Cardiac muscle cell (in vitro differentiated cells and primary cell): ENCODE data around the gene AMOTL1. TPM values are rescaled to one million over a fixed set of nuclear protein-coding genes. Genes with fewer than 3 reads are reported as not detected.
A peak's percentile ranks its signal among the peaks of the same experiment; 100 is the strongest.
"Not testable (repeated sequence)": the region's sequence is repeated elsewhere in the genome, so short reads cannot be mapped to it uniquely, and the experiment has no call there.

ENCODE experiments used
- DNase-seq, 2 donors: peaks; one replicate each; pipeline versions ENCODE4 v3.0.0 to v3.0.0-alpha.2; 2010 to 2017; ENCODE audit warnings: low read depth in 1 of 2, low spot score in 1 of 2
- H3K27ac ChIP-seq: fragments of 200-600 bp; sonication (generic); 2 replicates; pipeline ENCODE4 v1.5.1; 2016
- H3K27me3 ChIP-seq: fragments of 200-600 bp; sonication (generic); 2 replicates; pipeline ENCODE4 v1.6.0; 2016; ENCODE audit warnings: control low read depth
- H3K36me3 ChIP-seq: fragments of 200-600 bp; sonication (generic); 2 replicates; pipeline ENCODE4 v1.5.1; 2016; ENCODE audit warnings: control low read depth
- H3K4me1 ChIP-seq: fragments of 200-600 bp; sonication (generic); 2 replicates; pipeline ENCODE4 v1.8.1; 2017; ENCODE audit warnings: low read depth, mild to moderate bottlenecking, mixed run types
- H3K4me3 ChIP-seq: fragments of 200-600 bp; sonication (generic); 2 replicates; pipeline ENCODE4 v1.5.1; 2016; ENCODE audit warnings: mild to moderate bottlenecking
- H3K9me3 ChIP-seq: fragments of 200-600 bp; sonication (generic); 2 replicates; pipeline ENCODE4 v1.5.1; 2017; ENCODE audit warnings: low read depth, mild to moderate bottlenecking, control low read depth
- polyA plus RNA-seq: library from polyadenylated mRNA; unstranded; fragments of >200 nt; fragmentation: Nextera tagmentation; extraction: Ambion mirVana; gene quantifications from 2 replicates; pipeline ENCODE4 v1.2.1, GENCODE V29; 2016
- total RNA-seq: library from RNA; depleted of rRNA; stranded (reverse); fragments of >200 nt; gene quantifications from 2 replicates; pipeline ENCODE4 v1.2.3, GENCODE V29; 2016
- TF ChIP-seq, protein P1 (sequence below): IDR thresholded peaks from 2 replicates; pipeline ENCODE4 v1.5.1; 2012; ENCODE audit warnings: low read depth, mild to moderate bottlenecking, low read length

Gene AMOTL1
- total and polyA plus RNA-seq, 2 experiments from 2014 or later, result 1.2 to 5.1 TPM

DNA sequence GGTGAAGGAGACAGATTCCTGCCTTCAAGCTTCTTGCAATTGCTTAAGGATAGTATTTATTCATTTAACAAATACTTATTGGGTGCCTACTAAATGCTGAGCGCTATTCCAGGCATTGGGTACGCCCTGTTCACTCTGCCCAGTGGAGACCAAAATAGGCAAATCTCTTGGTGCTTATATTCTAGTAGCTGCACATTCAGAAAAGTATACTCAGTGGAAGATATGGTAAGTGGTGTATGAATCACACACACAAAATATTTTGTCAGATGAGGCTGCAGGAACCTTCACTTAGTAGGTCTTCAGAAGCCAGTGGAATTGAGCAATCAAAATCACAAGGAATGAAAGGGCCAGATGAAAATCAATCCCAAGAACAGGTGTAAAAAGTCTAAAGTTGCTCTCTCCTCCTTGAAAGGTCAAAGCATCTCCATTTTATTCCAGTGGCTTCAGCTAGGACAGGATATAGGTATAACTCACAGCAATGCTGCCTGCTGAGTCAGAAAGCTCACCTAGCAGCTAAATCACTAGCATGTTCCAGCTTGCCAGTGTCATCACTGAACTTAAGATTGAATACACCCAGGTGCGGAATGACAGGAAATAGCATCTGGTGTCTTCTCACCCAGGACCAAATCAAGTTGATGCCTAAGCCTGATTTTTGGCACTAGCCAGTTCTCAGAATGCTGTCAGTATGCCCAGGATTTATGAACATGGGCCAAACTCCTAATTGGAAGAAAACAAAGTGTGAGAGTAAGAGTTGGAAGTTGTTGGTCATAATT is 83.9 kb downstream of the AMOTL1 start:
- peaks cover 11% of the 10 kb centered on the region for H3K4me1 ChIP-seq
- no peaks in the 10 kb centered on the region for H3K36me3 ChIP-seq
- H3K27me3 ChIP-seq, result peaks cover 46% of the 10 kb centered on the region
- H3K4me3 ChIP-seq, result no peak overlapping the region
- TF ChIP-seq, protein P1, sequence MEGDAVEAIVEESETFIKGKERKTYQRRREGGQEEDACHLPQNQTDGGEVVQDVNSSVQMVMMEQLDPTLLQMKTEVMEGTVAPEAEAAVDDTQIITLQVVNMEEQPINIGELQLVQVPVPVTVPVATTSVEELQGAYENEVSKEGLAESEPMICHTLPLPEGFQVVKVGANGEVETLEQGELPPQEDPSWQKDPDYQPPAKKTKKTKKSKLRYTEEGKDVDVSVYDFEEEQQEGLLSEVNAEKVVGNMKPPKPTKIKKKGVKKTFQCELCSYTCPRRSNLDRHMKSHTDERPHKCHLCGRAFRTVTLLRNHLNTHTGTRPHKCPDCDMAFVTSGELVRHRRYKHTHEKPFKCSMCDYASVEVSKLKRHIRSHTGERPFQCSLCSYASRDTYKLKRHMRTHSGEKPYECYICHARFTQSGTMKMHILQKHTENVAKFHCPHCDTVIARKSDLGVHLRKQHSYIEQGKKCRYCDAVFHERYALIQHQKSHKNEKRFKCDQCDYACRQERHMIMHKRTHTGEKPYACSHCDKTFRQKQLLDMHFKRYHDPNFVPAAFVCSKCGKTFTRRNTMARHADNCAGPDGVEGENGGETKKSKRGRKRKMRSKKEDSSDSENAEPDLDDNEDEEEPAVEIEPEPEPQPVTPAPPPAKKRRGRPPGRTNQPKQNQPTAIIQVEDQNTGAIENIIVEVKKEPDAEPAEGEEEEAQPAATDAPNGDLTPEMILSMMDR, result no peak
- no peak overlapping the region for H3K27ac ChIP-seq
- DNase-seq, result no peak
- H3K9me3 ChIP-seq, result no peaks in the 10 kb centered on the region

DNA sequence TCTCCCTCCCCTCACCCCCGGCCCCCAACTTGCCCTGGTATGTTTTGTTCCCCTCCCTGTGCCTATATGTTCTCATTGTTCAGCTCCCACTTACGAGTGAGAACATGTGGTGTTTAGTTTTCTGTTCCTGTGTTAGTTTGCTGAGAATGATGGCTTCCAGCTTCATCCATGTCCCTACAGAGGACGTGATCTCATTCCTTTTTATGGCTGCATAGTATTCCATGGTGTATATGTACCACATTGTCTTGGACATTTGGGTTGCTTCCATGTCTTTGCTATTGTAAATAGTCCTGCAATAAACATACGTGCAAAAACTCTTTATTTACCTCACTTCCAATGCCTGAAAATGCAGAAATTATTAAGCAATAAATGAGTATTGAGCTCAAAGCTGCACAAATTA is 85.1 kb downstream of the AMOTL1 start:
- H3K9me3 ChIP-seq, H3K36me3 ChIP-seq, H3K27ac ChIP-seq, DNase-seq, H3K4me3 ChIP-seq: not testable (repeated sequence)
- Histone ChIP-seq H3K27me3 (peaks cover 33% of the 10 kb centered on the region), H3K4me1 (peaks cover 11% of the 10 kb centered on the region)

DNA sequence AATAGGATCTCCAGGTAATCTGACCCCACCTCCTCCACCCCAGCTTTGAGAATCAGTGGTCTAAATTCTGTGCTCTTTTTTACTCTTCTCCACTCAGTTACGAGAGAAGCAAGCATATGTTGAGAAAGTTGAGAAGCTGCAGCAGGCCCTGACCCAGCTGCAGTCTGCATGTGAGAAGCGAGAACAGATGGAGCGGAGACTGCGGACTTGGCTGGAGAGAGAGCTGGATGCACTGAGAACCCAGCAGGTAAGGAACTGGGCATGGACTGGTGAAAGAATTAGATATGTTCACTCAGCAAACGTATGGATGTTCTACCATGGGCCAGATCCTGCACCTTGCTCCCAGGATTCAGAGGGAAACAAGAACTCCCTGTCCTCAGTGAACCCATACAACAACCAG is 85.7 kb downstream of the AMOTL1 start:
- Histone ChIP-seq H3K36me3 (no peaks in the 10 kb centered on the region), H3K4me1 (peaks cover 11% of the 10 kb centered on the region), H3K27me3 (peaks cover 28% of the 10 kb centered on the region), H3K9me3 (no peaks in the 10 kb centered on the region), H3K27ac (no peak overlapping the region), H3K4me3 (no peak overlapping the region)
- DNase-seq, result no peak
- TF ChIP-seq, protein P1, result no peak

DNA sequence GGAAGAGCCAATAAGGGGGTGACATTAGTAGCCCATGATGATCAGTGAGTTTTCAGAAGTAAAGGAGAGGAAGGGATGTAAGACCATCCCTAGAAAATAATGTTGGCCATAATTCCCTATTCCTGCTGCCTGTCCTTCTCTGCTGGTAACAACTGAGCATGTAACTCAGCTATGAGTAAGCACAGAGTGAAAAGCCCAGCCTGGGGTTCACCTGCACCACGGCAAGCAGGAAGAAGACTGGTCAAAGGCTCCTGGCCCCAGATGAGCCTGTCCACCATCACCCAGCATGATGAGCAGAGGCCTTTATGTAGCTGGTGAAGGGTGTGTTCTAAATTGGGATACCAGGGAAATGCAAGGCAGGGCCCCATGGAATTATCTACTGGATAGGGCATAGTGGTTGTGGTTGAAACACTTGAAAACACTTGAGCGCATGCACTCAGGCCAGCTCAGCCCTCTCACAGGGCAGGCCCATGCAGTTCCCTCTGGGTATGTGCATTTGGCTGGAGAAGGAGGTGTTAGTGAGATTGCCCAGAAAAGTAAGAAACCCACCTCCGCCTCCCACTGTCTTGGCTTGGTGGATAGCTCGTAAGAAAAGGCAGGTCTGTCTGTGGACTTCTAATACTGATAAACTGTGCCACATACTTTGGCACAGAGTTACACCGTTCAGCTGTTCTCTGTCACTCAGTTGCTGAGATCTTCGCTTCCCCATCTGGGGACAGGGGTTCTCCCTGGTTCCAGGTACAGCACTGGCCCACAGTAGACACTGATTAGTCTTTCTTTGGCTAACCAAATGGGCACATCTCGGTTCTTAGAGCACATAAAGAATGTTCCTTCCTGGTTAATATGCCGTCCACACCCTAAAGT is 86.8 kb downstream of the AMOTL1 start:
- TF ChIP-seq, protein P1, result no peak
- no peaks in the 10 kb centered on the region for H3K36me3 ChIP-seq
- peaks cover 11% of the 10 kb centered on the region for H3K4me1 ChIP-seq

DNA sequence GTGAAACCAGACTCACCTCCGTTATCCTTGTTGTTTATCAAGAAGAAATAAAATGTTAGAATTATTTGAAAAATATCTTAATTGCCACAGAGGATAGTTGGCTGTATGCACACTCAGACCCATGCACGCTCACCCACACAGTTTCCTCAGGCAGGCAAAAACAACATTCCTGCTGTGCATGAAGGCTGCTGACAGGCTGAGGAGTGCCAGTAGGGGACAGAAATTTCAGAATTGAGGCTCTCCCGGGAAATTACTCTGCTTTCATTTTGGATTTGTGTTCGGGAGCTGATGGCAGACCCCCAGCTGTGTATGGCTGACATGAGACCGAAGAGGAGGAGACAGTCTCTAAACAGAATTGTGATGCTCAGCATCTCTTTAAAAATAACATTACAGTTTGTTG is 87.5 kb downstream of the AMOTL1 start:
- no peak overlapping the region for H3K27ac ChIP-seq
- peaks cover 19% of the 10 kb centered on the region for H3K27me3 ChIP-seq
- H3K36me3 ChIP-seq, result no peaks in the 10 kb centered on the region
- H3K4me3 ChIP-seq, result no peak overlapping the region
- H3K4me1 ChIP-seq, result peaks cover 11% of the 10 kb centered on the region
- no peaks in the 10 kb centered on the region for H3K9me3 ChIP-seq
- TF ChIP-seq, protein P1, result no peak
- DNase-seq, result peak; percentile 27 to 40

More for the DNA sequence above, 86.8 kb downstream of the AMOTL1 start:
- H3K27ac ChIP-seq, result no peak overlapping the region
- peaks cover 19% of the 10 kb centered on the region for H3K27me3 ChIP-seq
- no peak overlapping the region for H3K4me3 ChIP-seq
- no peaks in the 10 kb centered on the region for H3K9me3 ChIP-seq
- peak in 1 of 2 donors; percentile 91 for DNase-seq

DNA sequence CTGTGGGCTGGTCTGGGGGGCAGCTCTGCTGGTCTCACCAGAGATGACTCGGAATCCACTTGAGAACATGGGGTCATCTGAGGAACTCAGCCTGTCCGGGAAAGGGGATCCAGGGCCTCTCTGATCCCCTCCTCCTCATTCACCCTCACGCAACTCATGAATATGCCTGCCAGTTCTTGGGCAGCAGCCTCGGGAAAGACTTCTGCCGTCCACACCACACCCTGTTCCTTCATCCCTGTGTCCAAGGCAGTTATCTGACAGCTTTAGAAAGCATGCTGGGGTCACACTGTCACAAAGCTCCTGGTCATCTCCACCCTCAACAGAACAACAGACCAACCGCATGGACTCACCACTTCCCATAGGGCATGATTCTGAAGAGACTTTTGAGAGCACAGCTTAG is 88.3 kb downstream of the AMOTL1 start:
- no peak overlapping the region for H3K27ac ChIP-seq
- no peaks in the 10 kb centered on the region for H3K9me3 ChIP-seq
- H3K4me1 ChIP-seq, result peaks cover 11% of the 10 kb centered on the region
- H3K27me3 ChIP-seq, result peaks cover 21% of the 10 kb centered on the region
- DNase-seq, result no peak
- no peak overlapping the region for H3K4me3 ChIP-seq
- TF ChIP-seq, protein P1, result no peak
- no peaks in the 10 kb centered on the region for H3K36me3 ChIP-seq
